SKM-1 treated with dmso at 0.1 percent for 144 hours (cell line): Measurements from ENCODE around the gene ACBD3.

ENCODE experiments used
- DNase-seq: peaks from one replicate; lab custom pipeline; 2025; ENCODE audit not compliant: unreplicated experiment; lab: John Stamatoyannopoulos, UW

ACBD3 gene

GRCh38 chr1:226116673-226117072 is 69.9 kb downstream of the ACBD3 start:
- no peak for DNase-seq

GRCh38 chr1:226112626-226113025 is 73.9 kb downstream of the ACBD3 start:
- no peak for DNase-seq

- DNase-seq, result no peak
Measured at GRCh38 chr1:226111883-226112261, 74.7 kb downstream of the ACBD3 start.

GRCh38 chr1:226111098-226111882 is 75.3 kb downstream of the ACBD3 start:
- no peak for DNase-seq

- peak; percentile 47 for DNase-seq
Measured at GRCh38 chr1:226110249-226111097, 76.1 kb downstream of the ACBD3 start.

GRCh38 chr1:226109829-226110248 is 76.7 kb downstream of the ACBD3 start:
- peak; percentile 92 for DNase-seq

GRCh38 chr1:226108935-226109828 is 77.4 kb downstream of the ACBD3 start:
- no peak for DNase-seq

GRCh38 chr1:226107471-226108460 is 78.8 kb downstream of the ACBD3 start:
- DNase-seq, result no peak

- no peak for DNase-seq
Measured at GRCh38 chr1:226104671-226105121, 81.8 kb downstream of the ACBD3 start.

- no peak for DNase-seq
Measured at GRCh38 chr1:226100436-226101391, 85.8 kb downstream of the ACBD3 start.

GRCh38 chr1:226098870-226099835 is 87.4 kb downstream of the ACBD3 start:
- no peak for DNase-seq

- no peak for DNase-seq
Measured at GRCh38 chr1:226097866-226098625, 88.5 kb downstream of the ACBD3 start.

GRCh38 chr1:226095286-226095685 is 91.3 kb downstream of the ACBD3 start:
- DNase-seq, result no peak
